HepG2 (cell line): ENCODE data around the gene RAB3D. TPM values are rescaled to one million over a fixed set of nuclear protein-coding genes. Genes with fewer than 3 reads are reported as not detected.

Experiments used
- ATAC-seq: fragments of 200-7000 bp; cut with Tn5 transposase; 3 replicates; pipeline ENCODE4 v1.9.1; 2020; ENCODE audit warnings: mild to moderate bottlenecking, moderate library complexity
- BruUV-seq: library from RNA; stranded (reverse); fragments of 400-500 nt; replicated peaks from 2 replicates; lab custom pipeline; 2021; lab: Mats Ljungman, UMichigan
- CTCF ChIA-PET: fragments of 300-600 bp; formaldehyde crosslinking; extraction: SDS; loops from one replicate; lab custom pipeline; 2021; ENCODE audit warnings: low total read pairs, inconsistent platforms, low intra/inter-chr PET ratio; lab: Yijun Ruan, JAX
- POLR2A ChIA-PET: fragments of 350-600 bp; sonication (Branson Sonifier 250); formaldehyde crosslinking; loops from one replicate; lab custom pipeline; 2020; ENCODE audit warnings: antibody characterized with exemption, inconsistent platforms; lab: Yijun Ruan, JAX
- DNase-seq: peaks from one replicate; pipeline ENCODE4 v3.0.0-alpha.2; 2015; ENCODE audit warnings: low spot score
- FAIRE-seq: peaks from 3 replicates; lab custom pipeline; 2011; peaks lifted over from hg19 to GRCh38; lab: Jason Lieb, UNC
- H2AFZ ChIP-seq: one replicate; pipeline ENCODE4 v1.6.1; 2011; ENCODE audit warnings: low read length, inconsistent platforms
- H3K27ac ChIP-seq: fragments of 300-600 bp; 3 replicates; pipeline ENCODE4 v1.8.0; 2011; ENCODE audit warnings: mixed run types, mild to moderate bottlenecking, mixed read lengths, low read length, inconsistent platforms; ENCODE audit not compliant: insufficient read depth; ENCODE audit errors: extremely low read length
- H3K27me3 ChIP-seq, 2 experiments: fragments of 200-600 bp in 1 of 2; 2 replicates in 1 of 2; 3 replicates in 1 of 2; pipeline versions ENCODE4 v1.6.0 to v1.8.0; 2011; ENCODE audit warnings: low read length in 2 of 2, mild to moderate bottlenecking in 2 of 2, moderate library complexity in 2 of 2, inconsistent platforms in 1 of 2; ENCODE audit not compliant: insufficient read depth in 2 of 2, control insufficient read depth in 1 of 2
- H3K36me3 ChIP-seq, 2 experiments: fragments of 200-600 bp in 1 of 2; replicated peaks in 1 of 2; 2 replicates in 1 of 2; 3 replicates in 1 of 2; pipeline versions ENCODE4 v1.5.1 to v1.8.0; 2011; ENCODE audit warnings: low read length in 2 of 2, inconsistent platforms in 1 of 2; ENCODE audit not compliant: insufficient read depth in 2 of 2, control insufficient read depth in 1 of 2
- H3K4me1 ChIP-seq: 2 replicates; pipeline ENCODE4 v1.5.1; 2012; ENCODE audit warnings: low read length, inconsistent platforms; ENCODE audit not compliant: insufficient read depth
- H3K4me2 ChIP-seq: 2 replicates; pipeline ENCODE4 v1.6.0; 2011; ENCODE audit warnings: low read depth, low read length, inconsistent platforms
- H3K4me3 ChIP-seq, 3 experiments: fragments of 200-600 bp in 1 of 3; sonication (generic), shearing (Covaris generic) in 1 of 3; replicated peaks in 1 of 3; 2 replicates each; pipeline ENCODE4 v1.5.1; 2011 to 2016; ENCODE audit warnings: low read length in 3 of 3, inconsistent platforms in 2 of 3, low read depth in 2 of 3, mild to moderate bottlenecking in 2 of 3, control low read depth in 1 of 3, mixed read lengths in 1 of 3; ENCODE audit not compliant: insufficient read depth in 1 of 3
- H3K79me2 ChIP-seq: one replicate; pipeline ENCODE4 v1.6.1; 2011; ENCODE audit warnings: low read length, inconsistent platforms; ENCODE audit not compliant: insufficient read depth
- H3K9ac ChIP-seq: 2 replicates; pipeline ENCODE4 v1.6.0; 2011; ENCODE audit warnings: mild to moderate bottlenecking, low read depth, low read length, inconsistent platforms; ENCODE audit not compliant: insufficient read depth
- H3K9me3 ChIP-seq: 2 replicates; pipeline ENCODE4 v1.5.1; 2012; ENCODE audit warnings: mild to moderate bottlenecking, low read length
- H4K20me1 ChIP-seq: 2 replicates; pipeline ENCODE4 v1.6.0; 2011; ENCODE audit warnings: inconsistent platforms, mild to moderate bottlenecking, low read length, moderate library complexity; ENCODE audit not compliant: insufficient read depth
- EHMT2 ChIP-seq: fragments of 200-600 bp; sonication (generic); IDR thresholded peaks from 2 replicates; pipeline ENCODE4 v1.7.0; 2017; ENCODE audit warnings: antibody characterized with exemption, low read depth, low read length, borderline replicate concordance
- EZH2 ChIP-seq: conservative IDR thresholded peaks from 2 replicates; pipeline ENCODE4 v1.6.1; 2012; ENCODE audit warnings: mild to moderate bottlenecking, low read depth, low read length, moderate library complexity
- GATAD1 ChIP-seq: IDR thresholded peaks from 2 replicates; pipeline ENCODE4 v1.6.1; 2016; ENCODE audit warnings: missing genetic modification reagents, missing compliant biosample characterization
- ISL2 ChIP-seq: sonication (generic); formaldehyde crosslinking; IDR thresholded peaks from 2 replicates; pipeline ENCODE4 v1.5.0; 2020; ENCODE audit warnings: missing genetic modification reagents
- MAFK ChIP-seq, 2 experiments: IDR thresholded peaks in 1 of 2; conservative IDR thresholded peaks in 1 of 2; 2 replicates each; pipeline ENCODE4 v1.6.1; 2011; ENCODE audit warnings: improper control_type of control experiment in 2 of 2, low read length in 2 of 2
- NFE2L1 ChIP-seq: sonication (generic); formaldehyde crosslinking; IDR thresholded peaks from 2 replicates; pipeline ENCODE4 v1.4.0; 2020; ENCODE audit warnings: missing genetic modification reagents, mild to moderate bottlenecking, borderline replicate concordance
- PCBP1 ChIP-seq: fragments of 200-400 bp; formaldehyde crosslinking; IDR thresholded peaks from 2 replicates; pipeline ENCODE4 v1.6.1; 2017; ENCODE audit warnings: mild to moderate bottlenecking, low read depth, low read length, borderline replicate concordance
- RFX3 ChIP-seq: IDR thresholded peaks from 2 replicates; pipeline ENCODE4 v1.6.1; 2016; ENCODE audit warnings: missing biosample characterization, missing genetic modification reagents
- SRSF1 ChIP-seq: fragments of 200-400 bp; formaldehyde crosslinking; optimal IDR thresholded peaks from 2 replicates; pipeline ENCODE3; 2017; ENCODE audit warnings: mild to moderate bottlenecking, low read depth, low read length, moderate library complexity
- TCF7L2 ChIP-seq: IDR thresholded peaks from 2 replicates; pipeline ENCODE4 v1.6.1; 2011; ENCODE audit warnings: mild to moderate bottlenecking, low read depth, low read length, moderate library complexity
- ZBTB1 ChIP-seq: sonication (generic); formaldehyde crosslinking; IDR thresholded peaks from 2 replicates; pipeline ENCODE4 v1.4.0; 2020; ENCODE audit warnings: missing genetic modification reagents, borderline replicate concordance
- ZBTB44 ChIP-seq: sonication (generic); formaldehyde crosslinking; IDR thresholded peaks from 2 replicates; pipeline ENCODE4 v1.4.0; 2020; ENCODE audit warnings: missing genetic modification reagents
- ZNF501 ChIP-seq: sonication (generic); formaldehyde crosslinking; IDR thresholded peaks from 2 replicates; pipeline ENCODE4 v1.5.1; 2020; ENCODE audit warnings: mild to moderate bottlenecking, moderate library complexity, missing genetic modification reagents
- ZNF530 ChIP-seq: sonication (generic); formaldehyde crosslinking; IDR thresholded peaks from 2 replicates; pipeline ENCODE4 v1.5.0; 2020; ENCODE audit warnings: low read depth, mild to moderate bottlenecking, missing genetic modification reagents
- ZNF570 ChIP-seq: sonication (generic); formaldehyde crosslinking; IDR thresholded peaks from 2 replicates; pipeline ENCODE4 v1.4.0; 2020; ENCODE audit warnings: mild to moderate bottlenecking, missing genetic modification reagents, borderline replicate concordance
- ZNF597 ChIP-seq: sonication (generic); formaldehyde crosslinking; IDR thresholded peaks from 2 replicates; pipeline ENCODE4 v1.5.0; 2020; ENCODE audit warnings: missing genetic modification reagents
- ZNF619 ChIP-seq: sonication (generic); formaldehyde crosslinking; IDR thresholded peaks from 2 replicates; pipeline ENCODE4 v1.4.0; 2020; ENCODE audit warnings: mild to moderate bottlenecking, missing genetic modification reagents
- ZNF660 ChIP-seq: sonication (generic); formaldehyde crosslinking; IDR thresholded peaks from 2 replicates; pipeline ENCODE4 v1.5.1; 2020; ENCODE audit warnings: mild to moderate bottlenecking, low read depth, missing genetic modification reagents, borderline replicate concordance
- ZNF703 ChIP-seq: sonication (generic); formaldehyde crosslinking; IDR thresholded peaks from 2 replicates; pipeline ENCODE4 v1.5.1; 2020; ENCODE audit warnings: missing genetic modification reagents, mild to moderate bottlenecking, moderate library complexity, borderline replicate concordance
- ZNF800 ChIP-seq: sonication (generic); formaldehyde crosslinking; IDR thresholded peaks from 2 replicates; pipeline ENCODE4 v1.4.0; 2020; ENCODE audit warnings: missing genetic modification reagents
- WGBS: methylation state at CpG from one replicate; pipeline ENCODE4 v1.1.6; 2017; ENCODE audit warnings: low lambda C conversion rate; 5-methylcytosine and 5-hydroxymethylcytosine counted together
- in situ Hi-C: cut with HindIII; loops from 2 replicates; pipeline ENCODE4 v1.10.0; 2017; ENCODE audit warnings: low pct_unique_long_range_greater_than_20kb; ENCODE audit not compliant: extremely low pct_ligation_motif_present
- intact Hi-C: fragments of 100-400 bp; cut with micrococcal nuclease; formaldehyde crosslinking; loops from one replicate; pipeline ENCODE4 v1.10.0; 2022; ENCODE audit not compliant: unreplicated experiment
- polyA plus RNA-seq, 8 experiments: library from polyadenylated mRNA; depleted of rRNA in 3 of 8; stranded (reverse) in 7 of 8; unstranded in 1 of 8; fragments of >200 nt; fragmentation: Illumina TruSeq in 4 of 8; extraction: Trizol in 4 of 8; gene quantifications; 2 replicates each; pipeline versions ENCODE4 v1.2.1 to v1.2.3, GENCODE V29; 2011 to 2016; ENCODE audit warnings: low read depth in 4 of 8, missing spikeins in 1 of 8, mixed read lengths in 1 of 8; ENCODE audit not compliant: insufficient read depth in 1 of 8
- total RNA-seq, 5 experiments: library from RNA; depleted of rRNA; stranded (reverse); fragments of >200 nt; fragmentation: Illumina TruSeq; extraction: Trizol; gene quantifications; 2 replicates each; pipeline ENCODE4 v1.2.3, GENCODE V29; 2016; ENCODE audit warnings: low read depth in 1 of 5

RAB3D gene
- total and polyA plus RNA-seq, 2 of the 13 experiments (the other 11 are each of a cell fraction or from before 2014, with no cell fraction given) = 2.0 to 16.1 TPM

- CTCF ChIA-PET = no interaction called here
Measured at GRCh38 chr19:11330127-11330526, 9.3 kb downstream of the RAB3D start.

More at GRCh38 chr19:11330127-11330526, 9.3 kb downstream of the RAB3D start:
- H3K4me3 ChIP-seq = no peak overlapping the region
- POLR2A ChIA-PET = no interaction called here
- TF ChIP-seq ZNF660 (CRISPR knock-in tag) (no peak), ZNF703 (no peak), RFX3 (CRISPR knock-in tag) (no peak), ZBTB44 (no peak), ZBTB1 (CRISPR knock-in tag) (no peak), ZNF501 (no peak), ZNF530 (CRISPR knock-in tag) (no peak), SRSF1 (no peak), ZNF570 (CRISPR knock-in tag) (no peak), PCBP1 (no peak), ZNF597 (CRISPR knock-in tag) (no peak), GATAD1 (CRISPR knock-in tag) (no peak), ISL2 (no peak), NFE2L1 (CRISPR knock-in tag) (no peak), MAFK (conservative IDR thresholded peaks at IDR 0.05 in 1 of 2, IDR thresholded peaks at IDR 0.05 in 1 of 2; ENCODE audit: low read length in 2 of 2) (no peak), ZNF619 (CRISPR knock-in tag) (no peak), EZH2 (no peak), TCF7L2 (no peak), EHMT2 (no peak), ZNF800 (CRISPR knock-in tag) (no peak)
- TF ChIP-seq, all 625 proteins: peak for 0
- H3K4me2 ChIP-seq = no peak overlapping the region
- H3K9me3 ChIP-seq = no peaks in the 10 kb centered on the region
- 94% methylated on average over 4 of the region's 4 CpGs for WGBS
- in situ Hi-C loops = no loop called here
- no peak for DNase-seq
- no peaks in the 10 kb centered on the region for H3K27me3 ChIP-seq
- intact Hi-C loops = no loop called here
- H3K36me3 ChIP-seq = peaks cover 0 to under 1% of the 10 kb centered on the region in 2 experiments; a peak in 1 of 5 replicates
- H3K79me2 ChIP-seq = no peaks in the 10 kb centered on the region
- FAIRE-seq = no peak
- H3K4me1 ChIP-seq = no peaks in the 10 kb centered on the region
- no peaks in the 10 kb centered on the region for H4K20me1 ChIP-seq
- no TSS peak for BruUV-seq
- H3K9ac ChIP-seq = no peak overlapping the region
- H3K27ac ChIP-seq = no peak overlapping the region
- H2AFZ ChIP-seq = no peak overlapping the region
- no peak for ATAC-seq
